ENCODE measurements around the gene RARRES2.
"Not testable (repeated sequence)": the region's sequence is repeated elsewhere in the genome, so short reads cannot be mapped to it uniquely, and the experiment has no call there.

RARRES2 gene

DNA sequence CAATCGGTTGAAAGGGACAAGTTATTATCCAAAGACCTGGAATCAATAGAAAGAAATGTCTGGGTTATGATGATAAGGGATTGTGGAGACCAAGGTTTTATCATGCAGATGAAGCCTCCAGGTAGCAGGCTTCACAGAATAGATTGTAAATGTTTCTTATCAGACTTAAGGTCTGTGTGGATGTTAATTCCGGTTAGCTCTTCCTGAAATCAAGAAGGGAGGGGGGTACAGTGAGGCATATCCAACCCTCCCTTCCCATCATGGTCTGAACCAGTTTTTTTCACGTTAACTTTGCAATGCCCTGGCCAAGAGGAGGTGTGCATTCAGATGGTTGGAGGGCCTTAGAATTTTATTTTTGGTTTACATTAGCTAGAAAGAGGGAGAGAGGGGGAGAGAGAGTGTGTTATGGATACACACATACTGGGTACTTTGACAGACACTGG lies 28.0 kb downstream of the RARRES2 start:
- DNase-seq, result no peak

DNA sequence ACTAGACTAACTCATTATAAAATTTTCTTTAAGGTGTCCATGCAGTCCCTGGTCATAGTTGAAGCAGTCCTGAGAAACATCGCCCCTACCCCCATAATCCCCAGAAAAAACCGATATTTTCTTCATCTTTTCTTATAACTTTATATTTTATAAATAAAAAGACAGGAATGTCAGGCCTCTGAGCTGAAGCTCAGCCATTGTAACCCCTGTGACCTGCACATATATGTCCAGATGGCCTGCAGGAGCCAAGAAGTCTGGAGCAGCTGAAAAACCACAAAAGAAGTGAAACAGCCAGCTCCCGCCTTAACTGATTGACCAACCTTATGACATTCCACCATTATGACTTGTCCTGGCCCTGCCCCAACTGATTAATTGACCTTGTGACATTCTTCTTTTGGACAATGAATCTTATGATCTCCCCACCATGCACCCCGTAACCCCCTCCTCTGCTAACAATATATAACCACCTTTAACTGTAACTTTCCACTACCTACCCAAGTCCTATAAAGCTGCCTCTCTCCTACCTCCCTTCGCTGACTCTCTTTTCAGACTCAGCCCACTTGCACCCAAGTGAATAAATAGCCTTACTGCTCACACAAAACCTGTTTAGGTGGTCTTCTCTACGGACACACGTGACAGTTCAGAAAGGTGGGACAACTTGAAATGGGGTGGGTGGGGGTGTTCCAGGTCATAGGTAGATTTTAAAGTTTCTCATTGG lies 28.6 kb downstream of the RARRES2 start:
- not testable (repeated sequence) for DNase-seq

DNA sequence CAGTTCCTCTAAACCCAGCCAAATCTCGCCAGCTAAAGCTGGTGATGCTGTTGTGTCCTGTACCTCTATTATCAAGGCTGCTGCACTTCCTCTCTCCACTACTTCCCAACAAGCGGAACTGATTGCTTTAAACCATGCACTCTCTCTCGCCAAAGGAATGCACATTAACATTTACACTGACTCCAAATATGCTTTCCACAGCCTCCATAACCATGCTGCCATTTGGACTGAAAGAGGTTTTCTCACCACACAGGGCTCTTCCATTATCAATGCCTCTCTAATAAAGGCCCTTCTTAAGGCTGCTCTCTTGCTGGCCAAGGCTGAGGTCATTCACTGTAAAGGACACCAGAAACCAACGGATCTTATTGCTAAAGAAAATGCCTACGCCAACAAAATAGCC lies 29.7 kb downstream of the RARRES2 start:
- DNase-seq, result no peak

DNA sequence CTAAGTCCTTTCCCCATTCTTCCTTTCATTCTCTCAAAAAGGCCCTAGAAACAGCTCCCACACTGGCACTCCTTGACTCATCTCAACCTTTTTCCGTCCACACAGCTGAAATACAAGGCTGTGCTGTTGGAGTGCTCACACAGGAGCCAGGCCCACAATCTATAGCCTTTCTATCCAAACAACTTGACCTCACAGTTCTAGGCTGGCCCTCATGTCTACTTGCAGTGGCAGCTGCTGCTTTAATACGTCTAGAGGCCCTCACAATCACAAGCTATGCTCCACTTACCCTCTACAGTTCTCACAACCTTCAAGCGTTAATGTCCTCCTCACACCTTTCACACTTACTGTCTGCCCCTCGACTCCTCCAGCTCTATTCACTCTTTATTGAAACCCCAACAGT lies 30.3 kb downstream of the RARRES2 start:
- no peak for DNase-seq

DNA sequence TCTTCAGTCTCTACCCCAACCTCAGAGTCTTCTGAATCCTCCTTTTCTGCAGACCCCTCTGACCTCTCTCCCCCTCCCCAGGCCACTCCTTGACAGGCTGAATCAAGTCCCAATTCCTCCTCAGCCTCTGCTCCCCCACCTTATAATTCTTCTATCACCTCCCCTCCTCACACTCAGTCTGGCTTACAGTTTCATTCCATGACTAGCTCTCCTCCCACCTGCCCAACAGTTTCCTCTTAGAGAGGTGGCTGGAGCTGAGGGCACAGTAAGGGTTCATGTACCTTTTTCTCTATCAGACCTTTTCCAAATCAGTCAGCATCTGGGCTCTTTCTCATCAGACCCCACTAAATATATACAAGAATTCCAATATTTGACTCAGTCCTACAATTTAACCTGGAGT lies 32.9 kb downstream of the RARRES2 start:
- no peak for DNase-seq

DNA sequence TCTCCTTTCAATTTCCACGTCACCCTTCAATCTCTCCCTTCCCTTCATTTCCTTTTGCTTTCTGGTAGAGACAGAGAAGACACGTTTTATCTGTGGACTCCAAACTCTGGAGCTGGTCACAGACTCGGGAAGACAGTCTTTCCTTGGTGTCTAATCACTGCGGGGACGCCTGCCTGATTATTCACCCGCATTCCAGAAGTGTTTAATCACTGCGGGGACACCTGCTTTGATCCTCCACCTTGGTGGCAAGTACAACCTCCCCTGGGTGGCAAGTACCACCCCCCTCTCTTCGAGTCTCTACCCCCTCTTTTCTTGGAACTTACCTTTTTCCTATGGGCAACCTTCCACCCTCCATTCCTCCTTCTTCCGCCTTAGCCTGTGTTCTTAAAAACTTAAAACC lies 33.5 kb downstream of the RARRES2 start:
- no peak for DNase-seq

DNA sequence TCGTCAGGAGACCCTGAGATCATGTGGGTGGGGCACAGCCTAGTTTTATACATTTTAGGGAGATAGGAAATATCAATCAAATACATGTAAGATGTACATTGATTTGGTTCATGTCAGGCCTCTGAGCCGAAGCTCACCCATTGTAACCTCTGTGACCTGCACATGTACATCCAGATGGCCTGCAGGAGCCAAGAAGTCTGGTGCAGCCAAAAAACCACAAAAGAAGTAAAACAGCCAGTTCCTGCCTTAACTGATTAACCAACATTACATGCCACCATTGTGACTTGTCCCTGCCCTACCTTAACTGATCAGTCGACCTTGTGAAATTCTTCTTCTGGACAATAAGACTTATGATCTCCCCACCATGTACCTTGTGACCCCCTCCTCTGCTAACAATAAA lies 34.3 kb downstream of the RARRES2 start:
- DNase-seq, result no peak

DNA sequence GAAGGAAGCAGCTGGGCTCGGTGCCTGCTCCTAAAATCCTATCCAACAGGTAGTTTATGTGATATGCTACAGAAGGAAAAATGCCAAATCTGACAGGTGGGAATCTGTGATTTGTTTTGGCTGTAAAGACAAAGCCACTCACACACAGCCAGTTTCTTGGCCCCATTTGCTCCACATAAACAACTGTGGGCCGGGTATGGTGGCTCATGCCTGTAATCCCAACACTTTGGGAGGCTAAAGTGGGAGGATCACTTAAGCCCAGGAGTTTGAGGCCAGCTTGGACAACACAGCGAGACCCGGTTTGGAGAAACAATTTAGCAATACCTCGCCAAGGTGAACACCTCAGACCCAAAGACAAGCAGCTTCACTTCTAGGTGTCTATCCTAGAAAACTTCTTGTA lies 35.1 kb downstream of the RARRES2 start:
- DNase-seq, result not testable (repeated sequence)

DNA sequence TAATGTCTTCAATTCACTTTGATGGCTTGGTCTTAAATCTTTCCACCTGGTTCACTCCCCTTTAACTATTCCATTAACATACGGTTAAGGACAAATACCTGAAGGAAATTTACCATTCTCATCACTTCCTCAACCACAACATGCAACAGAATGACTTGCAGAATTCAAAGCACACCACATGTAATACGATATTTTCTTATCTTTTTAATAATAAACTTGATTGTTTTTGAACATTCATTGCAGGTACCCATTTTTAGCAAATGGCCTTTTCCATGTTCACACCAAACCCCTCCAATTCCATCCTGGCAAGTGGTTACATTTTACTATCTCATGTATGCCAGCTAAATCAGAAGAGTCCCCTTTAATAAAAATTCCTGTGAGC lies 35.5 kb downstream of the RARRES2 start:
- DNase-seq, result not testable (repeated sequence)

DNA sequence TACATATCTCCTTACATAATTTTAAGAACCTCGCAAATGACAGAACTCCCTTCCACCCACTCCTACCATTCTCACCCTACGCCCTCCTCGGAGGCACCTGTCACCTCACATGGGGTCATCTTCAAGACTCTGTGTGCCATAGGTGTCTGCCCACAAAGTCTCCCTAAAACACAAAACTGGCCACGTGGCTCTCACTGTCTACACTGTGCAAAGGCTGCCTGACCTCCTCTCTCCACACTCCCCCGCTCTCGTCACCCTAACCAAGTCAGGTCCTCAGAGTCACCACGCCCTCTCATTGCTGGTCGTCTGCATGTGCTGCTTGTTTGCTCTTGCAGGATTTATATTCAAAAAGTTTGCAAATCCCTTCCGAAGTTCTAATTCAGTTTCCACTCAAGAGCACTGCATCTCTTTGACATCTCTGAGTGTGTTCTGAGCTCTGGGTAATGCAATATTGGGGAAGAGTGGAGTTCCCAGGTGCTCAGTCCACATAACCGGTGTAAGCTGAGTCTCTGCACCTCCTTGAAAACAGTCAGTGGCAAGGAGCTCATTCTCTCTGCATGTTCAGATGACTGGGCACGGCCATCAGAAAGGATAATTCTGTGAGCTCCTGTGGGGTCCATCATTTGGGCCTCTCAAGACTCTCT lies 36.0 kb downstream of the RARRES2 start:
- DNase-seq, result not testable (repeated sequence)

DNA sequence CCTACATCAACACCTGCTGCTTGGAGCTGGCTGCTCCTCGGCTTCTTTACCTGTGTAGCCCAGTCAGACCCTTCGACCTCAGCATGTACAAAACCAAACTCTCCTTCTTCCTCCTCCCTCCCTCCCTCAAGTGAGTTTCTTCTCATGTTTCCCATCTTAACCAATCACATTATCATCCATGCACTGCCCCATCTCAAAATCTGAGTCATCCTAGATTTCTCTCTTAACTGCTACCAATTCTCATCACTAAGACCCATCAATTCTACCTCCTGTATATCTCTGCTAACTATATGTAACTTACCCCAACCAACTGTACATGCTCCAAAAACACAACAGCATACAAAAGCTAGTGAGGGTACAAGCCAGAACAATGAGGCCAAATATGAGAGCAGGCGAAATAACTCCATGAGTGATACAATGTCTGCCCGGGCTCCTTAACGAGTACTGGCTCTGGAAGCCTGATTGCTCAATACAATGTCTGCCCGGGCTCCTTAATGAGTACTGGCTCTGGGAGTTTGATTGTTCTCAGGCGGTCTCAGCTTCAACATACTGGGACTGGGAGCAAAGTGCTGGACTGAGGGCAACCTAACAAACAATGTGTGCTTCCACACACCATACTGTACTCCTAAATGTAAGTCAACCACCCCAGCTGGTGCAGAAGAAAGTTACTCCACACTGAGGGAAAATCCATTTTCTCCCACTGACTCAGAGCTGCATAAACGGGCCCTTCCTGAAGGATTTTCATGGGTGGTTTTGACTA lies 36.8 kb downstream of the RARRES2 start:
- DNase-seq, result not testable (repeated sequence)

DNA sequence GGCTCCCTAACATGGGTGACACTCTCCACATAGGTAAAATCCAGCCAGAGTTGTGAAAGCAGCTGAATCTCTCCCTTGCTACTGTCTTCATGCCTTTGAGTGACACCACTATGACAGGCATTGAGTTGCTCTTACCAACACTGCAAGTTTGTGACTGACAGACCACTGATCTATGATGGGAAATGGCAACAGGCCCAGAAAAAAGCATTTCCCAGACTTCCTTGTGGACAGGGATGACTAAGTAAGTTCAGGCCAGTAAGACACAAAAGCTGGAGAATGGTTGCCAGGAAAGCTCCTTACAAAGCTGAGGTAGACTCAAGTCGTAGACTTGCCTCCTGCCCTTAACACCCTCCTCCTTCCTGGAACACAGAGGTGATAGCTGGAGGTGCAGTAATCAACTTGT lies 38.5 kb downstream of the RARRES2 start:
- DNase-seq, result not testable (repeated sequence)

DNA sequence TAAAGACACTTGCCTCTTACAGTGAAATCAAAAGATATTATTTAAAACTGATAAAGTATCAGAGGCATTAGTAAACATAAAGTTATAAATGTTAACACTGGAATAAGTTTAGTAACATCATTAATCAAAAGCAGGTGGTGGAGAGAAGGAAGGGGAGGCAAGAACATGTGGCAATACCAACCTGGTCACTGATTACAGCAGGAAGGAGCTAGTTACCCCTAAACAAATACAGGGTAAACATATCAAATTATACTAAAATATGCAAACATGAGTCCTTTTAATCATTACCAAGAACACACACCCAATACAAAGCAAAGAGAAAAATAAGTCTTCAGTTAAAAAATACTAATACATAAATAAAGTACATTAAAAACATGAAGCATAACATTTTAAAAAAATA lies 43.5 kb downstream of the RARRES2 start:
- not testable (repeated sequence) for DNase-seq

DNA sequence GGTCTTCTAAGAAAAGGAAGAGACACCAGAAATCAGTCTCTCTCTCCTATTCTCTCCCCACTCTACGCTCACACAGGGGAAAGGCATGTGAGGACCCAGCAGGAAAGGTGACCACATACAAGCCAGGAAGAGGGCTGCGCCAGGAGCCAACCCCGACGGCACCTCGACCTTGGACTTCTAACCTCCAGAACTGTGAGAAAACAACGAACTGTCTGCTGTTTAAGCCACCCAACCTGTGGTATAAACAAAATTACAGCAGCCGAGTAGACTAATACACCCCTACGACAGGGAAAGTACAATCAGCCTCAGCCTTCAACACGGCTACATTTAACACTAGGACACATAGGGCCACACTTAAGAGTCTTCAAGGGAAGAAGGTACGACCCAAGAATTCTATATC lies 44.6 kb downstream of the RARRES2 start:
- not testable (repeated sequence) for DNase-seq

DNA sequence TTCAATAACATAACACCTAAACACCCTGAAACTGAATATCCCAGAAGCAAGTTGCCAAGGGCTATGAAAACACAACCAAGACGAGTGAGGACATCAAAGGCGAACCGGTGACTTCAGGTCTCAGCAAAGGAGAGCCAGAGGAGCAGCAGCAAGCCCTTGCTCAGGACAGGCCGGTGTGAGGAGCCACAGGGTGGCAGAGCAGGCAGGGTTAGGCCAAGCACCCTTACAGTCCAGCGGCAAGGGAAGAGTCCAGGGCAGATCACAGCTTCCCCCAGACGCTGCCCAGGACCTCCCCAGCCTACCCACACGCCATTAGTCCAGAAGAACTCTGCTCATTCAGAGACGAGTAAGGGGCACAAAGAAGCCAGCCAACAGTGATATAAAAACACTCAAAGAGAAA lies 45.8 kb downstream of the RARRES2 start:
- not testable (repeated sequence) for DNase-seq

DNA sequence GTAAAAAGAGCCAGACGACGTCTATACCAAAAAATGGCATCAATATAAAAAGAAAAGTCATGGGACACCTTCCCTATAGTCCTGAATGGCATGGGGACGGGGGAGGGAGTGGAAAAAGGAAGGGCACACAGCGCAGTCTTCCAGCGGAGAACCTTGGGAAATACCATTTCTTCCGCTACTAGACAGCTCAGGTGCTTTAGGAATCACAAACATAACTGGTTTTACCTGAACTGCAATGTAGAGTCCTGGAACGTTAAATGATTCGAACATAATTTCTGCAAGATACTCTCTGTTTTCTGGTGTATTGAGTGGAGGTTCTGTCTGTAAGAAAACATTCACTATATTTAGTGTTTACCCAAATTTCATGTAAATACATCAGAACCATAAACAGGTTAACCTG lies 46.4 kb downstream of the RARRES2 start:
- not testable (repeated sequence) for DNase-seq

DNA sequence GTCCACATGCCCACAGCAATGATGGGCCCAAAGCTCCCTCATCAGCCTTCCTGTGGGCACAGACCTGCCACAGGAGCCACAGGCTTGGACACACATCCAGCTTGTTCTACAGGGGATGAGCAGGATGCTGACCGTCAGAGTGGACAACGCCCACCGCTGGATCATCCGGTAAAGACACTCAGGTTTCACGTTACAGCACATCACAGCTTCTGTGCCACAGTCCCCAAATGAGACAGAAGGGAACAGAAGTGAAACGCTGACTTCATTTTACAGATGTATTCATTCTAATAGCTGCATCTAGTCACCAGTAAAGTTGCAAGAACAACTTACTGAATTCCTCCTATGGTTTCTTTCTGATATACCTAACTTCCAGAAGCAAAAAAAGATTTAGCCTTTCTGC lies 51.1 kb downstream of the RARRES2 start:
- not testable (repeated sequence) for DNase-seq

DNA sequence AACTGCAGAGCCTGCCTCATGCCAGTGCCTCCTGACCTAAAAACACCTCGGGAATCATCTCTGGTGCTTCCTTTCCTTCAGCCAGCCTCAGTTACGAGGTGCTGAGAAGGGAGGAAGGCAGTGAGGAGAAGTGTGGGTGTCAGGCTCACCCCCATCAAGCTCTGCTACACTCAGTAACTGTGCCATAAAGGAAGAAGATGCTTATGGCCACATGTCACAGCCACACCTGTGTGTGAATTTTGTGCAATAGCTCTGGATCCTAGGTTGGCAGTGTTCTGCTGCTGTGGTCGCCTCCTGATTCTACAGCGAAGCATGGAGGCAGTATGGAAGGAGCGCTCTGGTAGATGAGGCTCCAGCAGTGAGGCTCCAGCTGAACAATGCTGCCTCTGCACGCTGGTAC lies 52.6 kb downstream of the RARRES2 start:
- DNase-seq, result not testable (repeated sequence)
